PC-9 (cell line): Measurements from ENCODE around the gene HOXA5. TPM values are rescaled to one million over a fixed set of nuclear protein-coding genes. Genes with fewer than 3 reads are reported as not detected.

Source experiments
- BruUV-seq: library from RNA; stranded (reverse); fragments of 400-500 nt; replicated peaks from 2 replicates; lab custom pipeline; 2021; lab: Mats Ljungman, UMichigan
- CTCF ChIA-PET: fragments of 300-600 bp; sonication (Branson Sonifier 250); formaldehyde crosslinking; loops from one replicate; lab custom pipeline; 2022; ENCODE audit warnings: antibody characterized with exemption; lab: Charles Lee
- POLR2A ChIA-PET: fragments of 300-600 bp; sonication (Branson Sonifier 250); formaldehyde crosslinking; loops from one replicate; lab custom pipeline; 2022; ENCODE audit warnings: antibody characterized with exemption; ENCODE audit not compliant: unreplicated experiment; lab: Charles Lee
- DNase-seq, 2 experiments: peaks; one replicate each; pipeline versions ENCODE4 v3.0.0 to v3.0.0-alpha.2; 2015 to 2022; ENCODE audit warnings: mixed read lengths in 1 of 2
- H2AFZ ChIP-seq: fragments of 200-600 bp; sonication (generic); 2 replicates; pipeline ENCODE4 v1.8.1; 2017; ENCODE audit warnings: antibody characterized with exemption
- H3F3A ChIP-seq: fragments of 200-600 bp; sonication (generic); 2 replicates; pipeline ENCODE4 v1.8.1; 2017; ENCODE audit warnings: antibody characterized with exemption, mild to moderate bottlenecking, low read depth; ENCODE audit not compliant: insufficient read depth
- H3K27ac ChIP-seq: fragments of 200-600 bp; sonication (generic); 2 replicates; pipeline ENCODE4 v1.6.1; 2016; ENCODE audit warnings: mixed run types
- H3K27me3 ChIP-seq: fragments of 200-600 bp; sonication (generic); 2 replicates; pipeline ENCODE4 v1.6.1; 2016; ENCODE audit warnings: low read depth, mixed run types; ENCODE audit not compliant: insufficient read depth
- H3K36me3 ChIP-seq: fragments of 200-600 bp; sonication (generic); 2 replicates; pipeline ENCODE4 v1.6.1; 2016; ENCODE audit warnings: low read depth, mixed run types
- H3K4me1 ChIP-seq: fragments of 200-600 bp; sonication (generic); replicated peaks from 2 replicates; pipeline ENCODE4 v1.6.1; 2016; ENCODE audit warnings: mixed run types; ENCODE audit not compliant: insufficient read depth
- H3K4me2 ChIP-seq: fragments of 200-600 bp; sonication (generic); 2 replicates; pipeline ENCODE4 v1.6.1; 2017; ENCODE audit warnings: mixed run types
- H3K4me3 ChIP-seq: fragments of 200-600 bp; sonication (generic); 2 replicates; pipeline ENCODE4 v1.6.1; 2016; ENCODE audit warnings: mixed run types
- H3K79me2 ChIP-seq: fragments of 200-600 bp; sonication (generic); 2 replicates; pipeline ENCODE4 v1.6.1; 2017; ENCODE audit warnings: low read depth, mixed run types
- H3K9me2 ChIP-seq: fragments of 200-600 bp; sonication (generic); 2 replicates; pipeline ENCODE4 v1.8.1; 2017; ENCODE audit warnings: mild to moderate bottlenecking; ENCODE audit not compliant: insufficient read depth
- H3K9me3 ChIP-seq: fragments of 200-600 bp; sonication (generic); 2 replicates; pipeline ENCODE4 v1.8.1; 2016; ENCODE audit warnings: low read depth; ENCODE audit not compliant: insufficient read depth
- H4K20me1 ChIP-seq: fragments of 200-600 bp; sonication (generic); 2 replicates; pipeline ENCODE4 v1.8.1; 2017; ENCODE audit not compliant: insufficient read depth
- CTCF ChIP-seq: fragments of 200-600 bp; sonication (generic); conservative IDR thresholded peaks from 2 replicates; pipeline ENCODE4 v1.6.1; 2017; ENCODE audit warnings: mixed run types, antibody characterized with exemption, mild to moderate bottlenecking, moderate library complexity
- EZH2 ChIP-seq: fragments of 200-600 bp; sonication (generic); IDR thresholded peaks from 2 replicates; pipeline ENCODE4 v1.8.0; 2017; ENCODE audit warnings: antibody characterized with exemption, low read depth
- intact Hi-C: fragments of 100-400 bp; cut with micrococcal nuclease; formaldehyde crosslinking; loops from one replicate; pipeline ENCODE4 v1.10.0; 2022; ENCODE audit not compliant: unreplicated experiment
- total RNA-seq: library from RNA; stranded (reverse); gene quantifications from 2 replicates; pipeline ENCODE4 v1.2.3, GENCODE V29; 2021

Gene HOXA5
- total RNA-seq, 1 experiment from 2014 or later = 1.0 TPM

GRCh38 chr7:27151931-27152815, 8.7 kb upstream of the HOXA5 start, which contains the start of gene HOXA3:
TSS of gene HOXA3 (minus strand) at chr7:27152583. CDS start at chr7:27110640, 41,943 bp downstream.
- H4K20me1 ChIP-seq = no peaks in the 10 kb centered on the region
- no peak within 1 kb of the TSS for H3K4me3 ChIP-seq
- no TSS peak for BruUV-seq
- H3K4me2 ChIP-seq = no peak within 1 kb of the TSS
- 0 out of 2 replicates have a peak, but pooled peaks cover 11% of the 10 kb centered on the region for H3K4me1 ChIP-seq
- no peaks in the 10 kb centered on the region for H3K79me2 ChIP-seq
- H3K36me3 ChIP-seq = no peaks in the 10 kb centered on the region
- TF ChIP-seq EZH2 = no peak
- TF ChIP-seq CTCF = no peak
- no peaks in the 10 kb centered on the region for H3K9me3 ChIP-seq
- intact Hi-C loops = no loop called here
- CTCF ChIA-PET = no interaction called here
- 0 out of 2 replicates have a peak, but pooled peaks cover 4% of the 10 kb centered on the region for H3F3A ChIP-seq
- DNase-seq = no peak
- no peaks in the 10 kb centered on the region for H3K27me3 ChIP-seq
- no peak within 1 kb of the TSS for H3K27ac ChIP-seq
- POLR2A ChIA-PET = interaction anchor here (0.6 kb wide), 1 partner anchor 472 kb away, joined by 9 read pairs; no protein-coding TSS in a partner anchor
- no peak within 1 kb of the TSS for H2AFZ ChIP-seq
- H3K9me2 ChIP-seq = no peaks in the 10 kb centered on the region

GRCh38 chr7:27151341-27151930, 8.0 kb upstream of the HOXA5 start:
- H3K4me1 ChIP-seq = 0 out of 2 replicates have a peak, but pooled peaks cover 11% of the 10 kb centered on the region
- no peak overlapping the region for H2AFZ ChIP-seq
- POLR2A ChIA-PET = no interaction called here
- H3F3A ChIP-seq = 0 out of 2 replicates have a peak, but pooled peaks cover 4% of the 10 kb centered on the region
- no peak overlapping the region; the same call in 1 of the 2 replicates for H3K4me2 ChIP-seq
- H3K4me3 ChIP-seq = no peak overlapping the region
- intact Hi-C loops = no loop called here
- no peaks in the 10 kb centered on the region for H3K27me3 ChIP-seq
- DNase-seq = no peak
- no peaks in the 10 kb centered on the region for H3K36me3 ChIP-seq
- TF ChIP-seq CTCF = no peak
- no peak for TF ChIP-seq EZH2
- no TSS peak for BruUV-seq
- CTCF ChIA-PET = no interaction called here
- no peak overlapping the region for H3K27ac ChIP-seq
- H3K9me3 ChIP-seq = no peaks in the 10 kb centered on the region
- H4K20me1 ChIP-seq = no peaks in the 10 kb centered on the region
- no peaks in the 10 kb centered on the region for H3K79me2 ChIP-seq
- no peaks in the 10 kb centered on the region for H3K9me2 ChIP-seq

GRCh38 chr7:27150568-27151340, 7.3 kb upstream of the HOXA5 start:
- H3K27ac ChIP-seq = no peak overlapping the region
- no TSS peak for BruUV-seq
- no peaks in the 10 kb centered on the region for H3K27me3 ChIP-seq
- H3K79me2 ChIP-seq = no peaks in the 10 kb centered on the region
- TF ChIP-seq CTCF (no peak; the same call in none of the 2 replicates), EZH2 (no peak)
- H3K4me2 ChIP-seq = peak overlapping the region; percentile 70
- peak in 1 of 2 experiments; percentile 32 for DNase-seq
- H2AFZ ChIP-seq = peak overlapping the region; percentile 56
- H3F3A ChIP-seq = 0 out of 2 replicates have a peak, but pooled peaks cover 4% of the 10 kb centered on the region
- intact Hi-C loops = no loop called here
- H4K20me1 ChIP-seq = no peaks in the 10 kb centered on the region
- ChIA-PET CTCF (interaction anchor here (0.5 to 0.7 kb wide), 2 partner anchors 476 to 984 kb away, joined by 3 to 5 read pairs; no protein-coding TSS in a partner anchor), POLR2A (no interaction called here)
- H3K4me1 ChIP-seq = 0 out of 2 replicates have a peak, but pooled peaks cover 11% of the 10 kb centered on the region
- no peaks in the 10 kb centered on the region for H3K9me2 ChIP-seq
- H3K4me3 ChIP-seq = peak overlapping the region; percentile 45
- no peaks in the 10 kb centered on the region for H3K9me3 ChIP-seq
- H3K36me3 ChIP-seq = no peaks in the 10 kb centered on the region
